Gastroesophageal sphincter (tissue), 4 donors: ENCODE measurements around the gene ADGRB2. TPM values are rescaled to one million over a fixed set of nuclear protein-coding genes. Genes with fewer than 3 reads are reported as not detected.

Experiments used
- ATAC-seq: fragments of 150-250 bp; one replicate; pipeline ENCODE4 v1.9.1; 2016; ENCODE audit warnings: mild to moderate bottlenecking, moderate library complexity
- H3K27ac ChIP-seq, 4 donors: fragments of 200-600 bp; sonication (generic) in 3 of 4; 1 replicate in 3 of 4; 2 replicates in 1 of 4; pipeline ENCODE4 v1.5.1; 2016 to 2019
- H3K27me3 ChIP-seq: fragments of 200-600 bp; sonication (generic); one replicate; pipeline ENCODE4 v1.5.1; 2019
- H3K36me3 ChIP-seq, 2 donors: fragments of 200-600 bp; sonication (generic); one replicate each; pipeline ENCODE4 v1.5.1; 2019; ENCODE audit warnings: control low read depth in 1 of 2
- H3K4me1 ChIP-seq, 3 donors: fragments of 200-600 bp; sonication (generic); 1 replicate in 2 of 3; 2 replicates in 1 of 3; pipeline ENCODE4 v1.5.1; 2016 to 2019; ENCODE audit warnings: control low read depth in 2 of 3
- H3K4me3 ChIP-seq, 2 donors: fragments of 200-600 bp; sonication (generic); one replicate each; pipeline ENCODE4 v1.5.1; 2019; ENCODE audit warnings: mild to moderate bottlenecking in 1 of 2, moderate library complexity in 1 of 2
- H3K9me3 ChIP-seq, 3 donors: fragments of 200-600 bp; sonication (generic); one replicate each; pipeline ENCODE4 v1.5.1; 2017 to 2019; ENCODE audit warnings: control low read depth in 2 of 3
- CTCF ChIP-seq, 4 experiments: fragments of 200-600 bp in 2 of 4; fragments of 450-650 bp in 2 of 4; sonication (generic) in 1 of 4; IDR thresholded peaks; one replicate each; pipeline ENCODE4 v1.5.1; 2017 to 2019; ENCODE audit warnings: antibody characterized with exemption in 4 of 4, mild to moderate bottlenecking in 2 of 4, moderate library complexity in 2 of 4
- EP300 ChIP-seq: sonication (generic); formaldehyde crosslinking; IDR thresholded peaks from one replicate; pipeline ENCODE4 v1.6.1; 2017; ENCODE audit warnings: antibody characterized with exemption, mild to moderate bottlenecking
- POLR2A ChIP-seq, 2 donors: fragments of 450-650 bp; IDR thresholded peaks; one replicate each; pipeline ENCODE4 v1.6.1; 2017; ENCODE audit warnings: antibody characterized with exemption in 2 of 2, mild to moderate bottlenecking in 2 of 2, moderate library complexity in 1 of 2
- POLR2AphosphoS5 ChIP-seq: sonication (generic); formaldehyde crosslinking; IDR thresholded peaks from one replicate; pipeline ENCODE4 v1.6.1; 2017; ENCODE audit warnings: antibody characterized with exemption
- WGBS, 2 donors: methylation state at CpG; one replicate each; pipeline ENCODE4 v1.1.5; 2018; ENCODE audit warnings: low coverage in 1 of 2; 5-methylcytosine and 5-hydroxymethylcytosine counted together
- total RNA-seq, 4 donors: library from RNA; depleted of rRNA; stranded (reverse); fragments of >200 nt; gene quantifications; one replicate each; pipeline ENCODE4 v1.1.0, GENCODE V29; 2016

The ADGRB2 gene
- total RNA-seq, 4 donors from 2014 or later = 1.7 to 6.0 (median 3.2) TPM

- no peaks in the 10 kb centered on the region for H3K4me1 ChIP-seq
- H3K36me3 ChIP-seq = no peaks in the 10 kb centered on the region
- TF ChIP-seq POLR2A (IDR thresholded peaks at IDR 0.05) (no peak), EP300 (no peak), POLR2AphosphoS5 (no peak), CTCF (IDR thresholded peaks at IDR 0.05) (no peak)
- no peak overlapping the region for H3K27ac ChIP-seq
- ATAC-seq = no peak
- 85 to 88% methylated on average over 4 to 8 of the region's 25 CpGs for WGBS, 2 donors
- H3K9me3 ChIP-seq = no peaks in the 10 kb centered on the region
- H3K27me3 ChIP-seq = no peaks in the 10 kb centered on the region
- no peak overlapping the region for H3K4me3 ChIP-seq
Measured at GRCh38 chr1:31730336-31731048, 33.6 kb downstream of the ADGRB2 start.

- Histone ChIP-seq H3K36me3 (no peaks in the 10 kb centered on the region), H3K4me3 (no peak overlapping the region), H3K27me3 (no peaks in the 10 kb centered on the region), H3K4me1 (no peaks in the 10 kb centered on the region), H3K27ac (no peak overlapping the region), H3K9me3 (no peaks in the 10 kb centered on the region)
- ATAC-seq = no peak
- whole genome bisulfite sequencing, 2 donors = no CpG with 5 or more reads among the region's 19 CpGs
- TF ChIP-seq CTCF (IDR thresholded peaks at IDR 0.05) (no peak), POLR2AphosphoS5 (no peak), EP300 (no peak), POLR2A (IDR thresholded peaks at IDR 0.05) (no peak)
Measured at GRCh38 chr1:31727849-31728248, 36.3 kb downstream of the ADGRB2 start.

GRCh38 chr1:31727195-31727594, 36.9 kb downstream of the ADGRB2 start:
- Histone ChIP-seq H3K4me1 (no peaks in the 10 kb centered on the region), H3K4me3 (no peak overlapping the region), H3K9me3 (no peaks in the 10 kb centered on the region), H3K27ac (no peak overlapping the region), H3K36me3 (no peaks in the 10 kb centered on the region), H3K27me3 (no peaks in the 10 kb centered on the region)
- ATAC-seq = no peak
- TF ChIP-seq POLR2A (IDR thresholded peaks at IDR 0.05) = no peak
- no peak for TF ChIP-seq POLR2AphosphoS5
- TF ChIP-seq EP300 = no peak
- TF ChIP-seq CTCF (IDR thresholded peaks at IDR 0.05) = no peak
- WGBS, 2 donors = 100% methylated on average over 1 of the region's 14 CpGs; no CpG with 5 or more reads in 1 of the 2 donors

GRCh38 chr1:31726715-31727114, 37.4 kb downstream of the ADGRB2 start:
- WGBS, 2 donors = 0 to 58% methylated on average over 1 to 2 of the region's 4 CpGs
- Histone ChIP-seq H3K27me3 (no peaks in the 10 kb centered on the region), H3K4me3 (no peak overlapping the region), H3K4me1 (no peaks in the 10 kb centered on the region), H3K36me3 (no peaks in the 10 kb centered on the region), H3K27ac (no peak overlapping the region), H3K9me3 (no peaks in the 10 kb centered on the region)
- ATAC-seq = no peak
- TF ChIP-seq EP300 (no peak), POLR2A (IDR thresholded peaks at IDR 0.05) (no peak), CTCF (IDR thresholded peaks at IDR 0.05) (no peak), POLR2AphosphoS5 (no peak)

GRCh38 chr1:31725777-31726535, 38.2 kb downstream of the ADGRB2 start:
- no peak overlapping the region for H3K4me3 ChIP-seq
- H3K36me3 ChIP-seq = no peaks in the 10 kb centered on the region
- no peak overlapping the region for H3K27ac ChIP-seq
- no peak for ATAC-seq
- no peaks in the 10 kb centered on the region for H3K27me3 ChIP-seq
- 71 to 97% methylated on average over 4 to 9 of the region's 12 CpGs for WGBS, 2 donors
- TF ChIP-seq EP300 = no peak
- no peak for TF ChIP-seq POLR2A (IDR thresholded peaks at IDR 0.05)
- TF ChIP-seq CTCF (IDR thresholded peaks at IDR 0.05) = no peak
- no peak for TF ChIP-seq POLR2AphosphoS5
- H3K4me1 ChIP-seq = no peaks in the 10 kb centered on the region
- H3K9me3 ChIP-seq = no peaks in the 10 kb centered on the region
